Dedifferentiated amniotic fluid mesenchymal stem cell (primary cell): Measurements from ENCODE around the gene DTWD2.
"Not testable (repeated sequence)": the region's sequence is repeated elsewhere in the genome, so short reads cannot be mapped to it uniquely, and the experiment has no call there.

Experiments
- DNase-seq: peaks from one replicate; pipeline ENCODE4 v3.0.0-alpha.2; 2016; ENCODE audit errors: extremely low spot score

The DTWD2 gene

GRCh38 chr5:118987988-118988865, at the start of gene DTWD2:
TSS of gene DTWD2 (minus strand) at chr5:118988547. CDS start at chr5:118988511, 36 bp downstream.
- DNase-seq, result peak; percentile 85

DNA sequence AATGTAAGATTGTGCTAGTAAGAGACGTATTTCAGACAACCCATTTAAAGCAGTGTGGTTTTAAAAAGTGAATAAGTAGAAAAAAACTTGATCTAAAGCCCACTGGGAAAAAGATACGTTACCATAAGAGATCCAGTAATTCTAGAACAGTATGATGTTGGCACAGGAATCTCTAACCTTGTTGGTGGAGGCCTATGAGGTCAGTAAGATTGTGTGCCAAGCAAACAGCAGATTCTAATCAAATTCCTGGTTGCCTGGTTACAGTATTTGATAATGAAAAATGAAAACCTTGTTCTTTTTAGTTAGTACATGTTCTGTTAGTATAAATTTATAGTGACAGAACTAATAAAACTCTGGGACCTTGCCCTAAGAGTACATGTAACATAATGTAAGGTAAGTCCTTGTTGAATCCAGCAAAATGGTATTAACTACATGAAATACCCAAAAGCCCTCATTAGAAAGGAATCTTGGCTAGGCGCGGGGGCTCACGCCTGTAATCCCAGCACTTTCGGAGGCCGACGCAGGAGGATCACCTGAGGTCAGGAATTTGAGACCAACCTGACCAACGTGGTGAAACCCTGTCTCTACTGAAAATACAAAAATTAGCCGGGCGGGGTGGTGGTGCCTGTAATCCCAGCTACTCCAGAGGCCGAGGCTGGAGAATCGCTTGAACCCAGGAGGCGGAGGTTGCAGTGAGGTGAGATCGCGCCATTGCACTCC, 49.3 kb upstream of the DTWD2 start:
- DNase-seq, result peak; percentile 42

DNA sequence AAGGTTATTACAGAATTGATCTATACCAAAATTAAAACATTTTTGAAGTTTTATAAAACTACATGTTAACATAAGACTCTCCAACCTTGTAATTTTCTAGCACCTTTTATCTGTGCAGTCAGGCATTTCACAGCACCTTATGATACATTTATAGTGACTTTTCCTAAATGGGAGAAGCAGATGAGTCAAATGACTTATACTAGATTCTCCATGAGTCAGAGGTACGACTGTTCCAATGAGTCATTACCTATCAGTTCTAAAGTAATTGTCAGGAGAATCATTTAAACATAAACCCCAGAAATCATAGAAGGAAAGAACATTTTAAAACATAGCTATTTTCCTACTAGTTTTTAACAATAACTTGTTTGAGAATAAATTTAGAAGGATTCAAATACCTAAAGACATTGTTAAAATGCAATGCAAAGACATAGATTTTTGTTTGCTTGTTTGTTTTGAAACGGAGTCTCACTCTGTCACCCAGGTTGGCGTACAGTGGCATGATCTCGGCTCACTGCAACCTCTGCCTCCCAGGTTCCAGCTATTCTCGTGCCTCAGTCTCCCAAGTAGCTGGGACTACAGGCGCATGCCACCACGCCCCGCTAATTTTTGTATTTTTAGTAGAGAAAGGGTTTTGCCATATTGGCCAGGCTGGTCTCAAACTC, 47.9 kb upstream of the DTWD2 start:
- peak; percentile 33 for DNase-seq

- DNase-seq, result no peak
Measured at GRCh38 chr5:119033135-119033534, 44.8 kb upstream of the DTWD2 start.

DNA sequence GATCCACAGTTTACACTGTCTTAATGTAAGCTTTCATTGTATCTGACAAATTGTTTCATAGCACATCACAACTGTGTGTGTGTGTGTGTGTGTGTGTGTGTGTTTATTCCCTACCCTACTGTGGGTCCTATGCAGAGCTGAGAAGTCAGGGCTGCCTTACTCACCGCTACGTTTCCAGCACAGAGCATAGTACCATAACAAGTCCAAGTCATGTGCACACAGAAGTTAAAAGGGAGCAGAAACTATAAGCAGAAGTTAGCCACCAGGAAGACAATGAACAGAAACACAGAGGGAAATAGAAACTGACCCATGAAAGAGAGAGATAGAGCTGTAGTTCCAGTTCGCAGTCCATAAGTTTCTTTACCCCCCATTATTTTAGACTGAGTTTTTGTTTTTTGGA, 44.3 kb upstream of the DTWD2 start:
- DNase-seq, result no peak

DNA sequence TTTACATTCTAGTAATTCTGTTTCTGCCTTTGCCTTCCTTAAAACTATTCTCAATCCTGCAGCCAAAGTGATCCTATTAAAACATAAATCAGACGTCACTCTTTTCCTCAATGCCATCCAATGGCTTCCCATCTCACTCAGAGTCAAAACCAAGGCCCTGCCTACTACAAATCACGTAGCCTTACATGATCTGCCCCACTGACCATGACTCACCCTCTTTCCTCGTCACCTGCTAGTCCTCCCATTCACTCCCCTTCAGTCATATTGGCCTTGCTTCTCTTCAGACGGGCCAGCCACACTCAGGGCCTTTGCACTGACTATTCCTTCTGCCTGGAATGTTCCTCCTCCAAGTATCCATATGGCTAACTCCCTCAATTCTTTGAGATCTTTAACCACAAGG, 43.6 kb upstream of the DTWD2 start:
- no peak for DNase-seq

DNA sequence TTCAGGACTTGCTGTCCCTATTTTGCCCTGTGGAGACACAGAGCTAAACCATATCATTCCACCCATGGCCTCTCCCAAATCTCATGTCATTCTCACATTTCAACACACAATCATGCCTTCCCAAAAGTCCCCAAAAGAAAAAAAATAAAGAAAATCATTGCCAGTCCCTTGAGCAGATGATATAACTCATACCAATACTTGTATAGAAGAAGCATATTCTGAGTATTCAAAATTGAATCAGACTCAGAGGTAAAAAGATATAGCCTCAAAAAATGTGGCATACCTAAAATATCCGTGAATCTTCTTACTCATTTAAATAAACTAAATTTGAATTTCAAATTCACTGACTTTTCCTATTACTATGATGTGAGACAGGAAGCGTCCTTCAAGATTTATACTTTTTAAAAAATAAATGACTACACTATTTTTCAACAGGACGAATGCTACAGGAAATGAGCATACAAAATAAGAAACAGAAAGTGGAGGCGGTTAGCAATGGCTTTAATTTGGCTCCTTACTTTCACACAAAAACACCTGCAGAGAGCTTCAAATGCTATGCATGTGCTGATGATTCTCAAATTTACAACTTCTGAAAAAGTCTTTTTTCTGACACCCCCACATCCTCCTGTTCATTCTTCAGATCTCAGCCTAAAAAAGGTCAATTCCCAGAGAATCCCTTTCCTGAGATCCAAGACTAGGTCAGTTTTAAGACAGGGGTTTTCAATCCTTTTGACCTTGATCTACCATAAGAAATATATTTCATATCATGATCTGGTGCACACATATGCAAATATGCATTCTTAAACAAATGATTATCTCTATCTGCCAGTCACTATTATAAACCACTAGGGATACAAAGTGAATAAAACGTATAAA, 42.9 kb upstream of the DTWD2 start:
- no peak for DNase-seq

DNA sequence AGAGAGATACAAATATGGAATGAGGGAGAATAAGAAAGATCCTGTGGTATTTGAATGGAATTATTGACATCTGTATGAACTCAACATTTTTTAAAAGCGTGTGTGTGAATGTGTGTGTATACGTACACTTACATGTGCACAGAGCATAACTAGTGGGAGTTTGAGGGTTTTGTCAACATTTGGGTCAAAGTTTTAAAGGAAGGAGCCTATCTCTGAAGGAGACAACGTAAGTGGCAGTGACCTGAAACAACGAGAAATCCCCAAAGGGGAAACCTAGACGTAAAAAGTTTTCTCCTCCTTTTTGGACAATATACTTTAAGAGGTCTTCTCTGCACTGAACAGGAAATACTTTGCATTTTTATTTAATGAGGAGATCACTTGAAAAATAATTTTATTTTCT, 40.2 kb upstream of the DTWD2 start:
- DNase-seq, result no peak

DNA sequence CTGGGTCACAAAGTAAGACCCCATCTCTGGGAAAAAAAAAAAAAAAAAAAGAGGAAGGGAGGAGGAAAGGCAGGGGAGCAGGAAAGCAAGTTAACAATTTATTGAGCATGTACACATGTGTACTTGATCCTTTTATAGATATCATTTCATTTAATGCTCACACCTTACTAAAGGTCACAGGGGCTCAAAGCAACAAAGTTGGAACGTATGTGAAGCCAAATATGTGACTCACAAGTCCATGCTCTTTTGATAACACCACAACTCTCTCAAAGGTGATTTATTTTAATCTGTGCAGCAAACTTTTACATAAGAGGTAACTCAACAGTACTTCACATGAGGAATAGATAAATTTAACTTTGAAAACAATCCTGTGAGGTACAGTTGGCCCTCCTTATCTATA, 34.4 kb upstream of the DTWD2 start:
- DNase-seq, result no peak

DNA sequence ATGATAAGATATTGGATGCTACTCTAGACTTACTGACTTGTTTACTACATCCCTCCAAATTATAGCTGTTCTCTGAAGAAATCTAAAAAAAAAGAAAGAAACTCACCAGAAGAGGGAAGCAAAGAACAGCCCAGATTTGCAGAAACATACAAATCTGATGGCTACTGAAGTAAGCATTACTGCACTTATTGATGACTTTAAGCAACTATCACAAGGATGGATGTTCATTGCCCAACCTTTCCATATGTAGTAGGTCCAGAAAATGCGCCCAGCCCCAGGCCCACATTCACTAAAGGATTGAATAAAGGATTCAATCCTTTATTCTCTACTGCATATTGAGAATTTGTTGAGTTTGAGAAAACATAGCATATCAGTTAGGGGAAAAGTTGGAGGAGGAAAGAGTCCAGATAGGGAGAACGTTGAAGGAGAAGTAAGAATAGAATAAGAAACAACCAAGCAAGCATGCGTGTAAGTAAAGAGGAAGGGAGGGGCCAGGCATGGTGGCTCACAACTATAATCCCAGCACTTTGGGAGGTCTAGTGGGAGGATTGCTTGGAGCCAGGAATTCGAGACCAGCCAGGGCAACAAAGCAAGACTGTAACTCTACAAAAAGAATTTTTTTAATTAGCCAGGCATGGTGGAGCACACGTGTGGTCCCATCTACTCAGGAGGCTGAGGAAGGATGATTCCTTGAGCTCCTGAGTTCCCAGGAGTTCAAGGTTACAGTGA, 33.8 kb upstream of the DTWD2 start:
- DNase-seq, result peak; percentile 51

DNA sequence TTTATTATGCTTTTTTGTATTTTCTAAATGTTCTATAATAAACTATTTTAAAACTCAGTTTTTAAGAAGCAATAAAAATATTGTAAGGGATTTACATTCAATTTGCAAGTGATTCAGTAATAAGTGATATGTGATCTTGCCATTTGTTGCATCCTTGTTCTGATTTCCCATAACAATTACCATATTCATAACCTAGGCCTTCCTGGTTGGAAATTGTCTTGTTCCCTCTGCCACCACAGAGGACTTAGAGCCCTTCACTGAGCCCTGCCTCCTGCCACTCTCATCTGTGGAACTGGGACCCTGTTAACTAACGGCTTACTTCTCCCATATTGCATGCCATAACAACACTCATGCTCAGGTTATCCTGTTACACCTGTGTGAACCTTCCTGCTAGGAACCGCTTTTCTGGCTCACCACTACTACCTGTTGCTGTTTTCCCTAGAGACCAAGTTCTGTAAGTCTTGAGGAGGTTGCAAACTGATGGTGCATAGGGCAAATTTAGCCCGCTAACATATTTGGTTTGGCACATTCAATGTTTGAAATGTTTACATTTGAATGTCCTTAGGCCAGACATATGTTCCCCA, 32.9 kb upstream of the DTWD2 start:
- DNase-seq, result no peak

- no peak for DNase-seq
Measured at GRCh38 chr5:119019949-119020348, 31.6 kb upstream of the DTWD2 start.

GRCh38 chr5:119019501-119019900, 31.2 kb upstream of the DTWD2 start:
- DNase-seq, result no peak

DNA sequence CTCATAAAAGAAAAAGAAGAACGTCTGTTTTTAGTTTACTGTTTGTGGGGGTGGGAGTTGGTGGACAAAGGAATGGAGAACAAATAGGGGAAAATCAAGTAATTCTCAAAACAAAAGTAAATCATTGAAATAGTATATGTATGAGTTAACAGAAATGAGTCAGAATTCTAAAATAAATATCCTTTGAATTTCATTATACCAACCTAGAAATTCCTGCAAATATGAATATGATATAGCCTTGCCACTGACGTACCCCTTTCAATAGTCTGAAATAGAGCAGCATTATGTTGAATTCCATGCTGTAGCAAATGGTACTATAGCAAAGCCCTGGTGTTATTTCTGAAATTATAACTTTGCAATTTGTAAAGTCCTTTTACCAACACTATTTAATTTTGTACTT, 29.6 kb upstream of the DTWD2 start:
- no peak for DNase-seq

- DNase-seq, result no peak
Measured at GRCh38 chr5:119016125-119016774, 27.9 kb upstream of the DTWD2 start.

GRCh38 chr5:119011186-119011585, 22.8 kb upstream of the DTWD2 start:
- no peak for DNase-seq

DNA sequence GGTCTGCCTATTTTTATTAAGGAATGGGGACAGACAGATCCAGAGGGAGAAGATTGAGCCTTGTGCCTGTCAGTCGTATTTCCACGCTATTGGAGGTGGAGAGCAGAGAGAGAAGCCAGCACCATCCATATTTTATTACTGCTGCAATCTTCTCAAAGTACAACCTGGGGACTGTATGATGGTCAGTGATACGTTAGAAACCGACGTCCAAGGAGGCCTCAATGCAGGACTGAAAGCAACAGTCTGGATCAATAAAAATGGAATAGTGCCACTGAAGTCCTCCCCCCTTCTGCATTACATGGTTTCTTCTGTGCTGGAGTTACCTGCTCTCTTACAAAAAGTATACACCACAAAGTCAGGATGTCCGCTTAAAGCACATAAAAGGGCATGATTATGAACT, 21.9 kb upstream of the DTWD2 start:
- no peak for DNase-seq

DNA sequence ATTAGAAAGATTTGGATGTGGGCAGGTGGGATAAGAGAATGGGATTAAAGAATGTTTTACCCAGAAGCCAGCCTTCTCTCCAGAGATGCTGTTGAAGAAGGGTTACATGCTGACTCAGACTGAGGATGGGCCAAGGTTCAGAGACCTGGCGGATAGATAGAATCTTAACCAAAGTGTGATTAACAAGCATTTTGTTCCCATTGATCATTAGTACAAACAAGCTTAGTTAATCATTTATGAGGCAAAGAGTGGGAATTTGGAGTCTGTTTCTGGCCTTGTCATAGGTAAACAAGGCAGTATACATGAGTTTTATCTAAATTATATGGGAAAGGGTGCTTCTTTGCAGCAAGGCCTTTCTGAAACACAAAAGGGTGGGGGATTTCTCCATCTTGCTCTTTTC, 20.8 kb upstream of the DTWD2 start:
- DNase-seq, result no peak

GRCh38 chr5:118999696-119000095, 11.3 kb upstream of the DTWD2 start:
- no peak for DNase-seq

DNA sequence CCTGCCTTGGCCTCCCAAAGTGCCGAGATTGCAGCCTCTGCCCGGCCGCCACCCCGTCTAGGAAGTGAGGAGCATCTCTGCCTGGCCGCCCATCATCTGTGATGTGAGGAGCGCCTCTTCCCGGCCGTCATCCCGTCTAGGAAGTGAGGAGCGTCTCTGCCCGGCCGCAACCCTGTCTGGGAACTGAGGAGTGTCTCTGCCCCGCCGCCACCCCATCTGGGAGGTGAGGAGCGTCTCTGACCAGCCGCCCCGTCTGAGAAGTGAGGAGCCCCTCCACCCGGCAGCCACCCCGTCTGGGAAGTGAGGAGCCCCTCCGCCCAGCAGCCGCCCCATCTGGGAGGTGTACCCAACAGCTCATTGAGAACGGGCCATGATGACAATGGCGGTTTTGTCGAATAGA, 10.5 kb upstream of the DTWD2 start:
- not testable (repeated sequence) for DNase-seq
